OCI-LY3 (cell line): Measurements from ENCODE around the gene TMEM178B.

Experiments
- H2AFZ ChIP-seq: fragments of 200-600, 300-600 bp; shearing (Covaris generic); 2 replicates; pipeline ENCODE4 v1.6.0; 2014; ENCODE audit warnings: antibody characterized with exemption, low read depth, low read length
- H3K27ac ChIP-seq: fragments of 200-600, 300-600 bp; sonication (generic); 2 replicates; pipeline ENCODE4 v1.5.1; 2014; ENCODE audit warnings: mild to moderate bottlenecking, low read length, moderate library complexity, mixed read lengths
- H3K27me3 ChIP-seq: fragments of 200-600, 300-600 bp; sonication (generic); 2 replicates; pipeline ENCODE4 v1.6.1; 2014; ENCODE audit warnings: low read depth, low read length, mixed read lengths
- H3K36me3 ChIP-seq: fragments of 200-600, 300-600 bp; sonication (generic); replicated peaks from 2 replicates; pipeline ENCODE3; 2014; ENCODE audit warnings: low read depth, low read length, mixed read lengths
- H3K4me1 ChIP-seq: fragments of 300-600, 200-600 bp; sonication (generic); 2 replicates; pipeline ENCODE4 v1.6.1; 2014; ENCODE audit warnings: low read length, mixed read lengths
- H3K4me2 ChIP-seq: fragments of 200-600, 300-600 bp; sonication (generic); 2 replicates; pipeline ENCODE4 v1.6.1; 2014; ENCODE audit warnings: low read length, mixed read lengths
- H3K4me3 ChIP-seq: fragments of 300-600, 200-600 bp; sonication (generic); 2 replicates; pipeline ENCODE4 v1.5.1; 2014; ENCODE audit warnings: antibody characterized with exemption, mild to moderate bottlenecking, low read length, moderate library complexity
- H3K79me2 ChIP-seq: fragments of 300-600, 200-600 bp; shearing (Covaris generic); 2 replicates; pipeline ENCODE4 v1.6.1; 2014; ENCODE audit warnings: mild to moderate bottlenecking, low read length, mixed read lengths
- H3K9ac ChIP-seq: fragments of 300-600, 200-600 bp; shearing (Covaris generic); 2 replicates; pipeline ENCODE4 v1.6.0; 2014; ENCODE audit warnings: mild to moderate bottlenecking, low read length, moderate library complexity
- H3K9me3 ChIP-seq: fragments of 200-600, 300-600 bp; shearing (Covaris generic); 2 replicates; pipeline ENCODE4 v1.6.1; 2014; ENCODE audit warnings: low read length, mixed read lengths; ENCODE audit not compliant: insufficient read depth
- H4K20me1 ChIP-seq: fragments of 200-600, 300-600 bp; sonication (generic); 2 replicates; pipeline ENCODE4 v1.6.1; 2016; ENCODE audit warnings: low read length, mixed read lengths; ENCODE audit not compliant: insufficient read depth
- CTCF ChIP-seq: fragments of 200-600, 300-600 bp; sonication (generic); IDR thresholded peaks from 2 replicates; pipeline ENCODE4 v1.5.1; 2014; ENCODE audit warnings: antibody characterized with exemption, low read length, low read depth
- EZH2phosphoT487 ChIP-seq: fragments of 200-600 bp; shearing (Covaris generic); IDR thresholded peaks from 2 replicates; pipeline ENCODE4 v1.6.1; 2018; ENCODE audit warnings: antibody characterized with exemption, mixed run types, low read depth

Gene TMEM178B

GRCh38 chr7:141452911-141453310 lies 379.0 kb downstream of the TMEM178B start:
- no peaks in the 10 kb centered on the region for H4K20me1 ChIP-seq
- TF ChIP-seq CTCF: no peak
- TF ChIP-seq EZH2phosphoT487: no peak
- H3K27me3 ChIP-seq: no peaks in the 10 kb centered on the region
- H3K9ac ChIP-seq: no peak overlapping the region
- H3K4me2 ChIP-seq: no peak overlapping the region
- H3K27ac ChIP-seq: no peak overlapping the region
- H3K4me3 ChIP-seq: no peak overlapping the region
- no peaks in the 10 kb centered on the region for H3K4me1 ChIP-seq
- H3K36me3 ChIP-seq: no peaks in the 10 kb centered on the region
- no peak overlapping the region for H2AFZ ChIP-seq
- no peaks in the 10 kb centered on the region for H3K9me3 ChIP-seq
- H3K79me2 ChIP-seq: no peaks in the 10 kb centered on the region

GRCh38 chr7:141454338-141454737 lies 380.5 kb downstream of the TMEM178B start:
- H3K36me3 ChIP-seq: no peaks in the 10 kb centered on the region
- H2AFZ ChIP-seq: no peak overlapping the region

GRCh38 chr7:141455723-141456122 lies 381.9 kb downstream of the TMEM178B start:
- no peak overlapping the region for H3K9ac ChIP-seq

More at GRCh38 chr7:141454338-141454737, 380.5 kb downstream of the TMEM178B start:
- TF ChIP-seq EZH2phosphoT487 (no peak), CTCF (no peak)
- Histone ChIP-seq H3K79me2 (no peaks in the 10 kb centered on the region), H3K4me3 (no peak overlapping the region), H3K4me2 (no peak overlapping the region), H4K20me1 (no peaks in the 10 kb centered on the region), H3K27ac (no peak overlapping the region), H3K27me3 (no peaks in the 10 kb centered on the region), H3K4me1 (no peaks in the 10 kb centered on the region), H3K9ac (no peak overlapping the region), H3K9me3 (no peaks in the 10 kb centered on the region)

GRCh38 chr7:141456298-141456697 lies 382.4 kb downstream of the TMEM178B start:
- no peaks in the 10 kb centered on the region for H3K4me1 ChIP-seq
- no peaks in the 10 kb centered on the region for H3K27me3 ChIP-seq
- H3K4me2 ChIP-seq: no peak overlapping the region
- H3K36me3 ChIP-seq: no peaks in the 10 kb centered on the region
- no peak overlapping the region for H2AFZ ChIP-seq
- no peaks in the 10 kb centered on the region for H3K9me3 ChIP-seq
- no peaks in the 10 kb centered on the region for H3K79me2 ChIP-seq
- no peak overlapping the region for H3K27ac ChIP-seq
- H4K20me1 ChIP-seq: no peaks in the 10 kb centered on the region
- no peak overlapping the region for H3K4me3 ChIP-seq
- TF ChIP-seq CTCF: no peak
- no peak for TF ChIP-seq EZH2phosphoT487
- H3K9ac ChIP-seq: no peak overlapping the region

More at GRCh38 chr7:141455723-141456122, 381.9 kb downstream of the TMEM178B start:
- H3K4me1 ChIP-seq: no peaks in the 10 kb centered on the region
- no peak for TF ChIP-seq CTCF
- no peak for TF ChIP-seq EZH2phosphoT487
- H2AFZ ChIP-seq: no peak overlapping the region
- H3K79me2 ChIP-seq: no peaks in the 10 kb centered on the region
- H3K4me3 ChIP-seq: no peak overlapping the region
- H3K27me3 ChIP-seq: no peaks in the 10 kb centered on the region
- no peak overlapping the region for H3K4me2 ChIP-seq
- no peaks in the 10 kb centered on the region for H3K36me3 ChIP-seq
- no peaks in the 10 kb centered on the region for H4K20me1 ChIP-seq
- H3K27ac ChIP-seq: no peak overlapping the region
- no peaks in the 10 kb centered on the region for H3K9me3 ChIP-seq
